PC-3 (cell line): ENCODE data around the gene QPCTL.

Source experiments
- CTCF ChIP-seq: fragments of 300-600 bp; sonication (generic); conservative IDR thresholded peaks from 2 replicates; pipeline ENCODE4 v1.5.1; 2017; ENCODE audit warnings: antibody characterized with exemption, low read depth, mild to moderate bottlenecking, low read length
- EZH2phosphoT487 ChIP-seq: fragments of 300-600 bp; sonication (generic); IDR thresholded peaks from 2 replicates; pipeline ENCODE4 v1.6.1; 2018; ENCODE audit warnings: mild to moderate bottlenecking, antibody characterized with exemption, low read length, borderline replicate concordance

DNA sequence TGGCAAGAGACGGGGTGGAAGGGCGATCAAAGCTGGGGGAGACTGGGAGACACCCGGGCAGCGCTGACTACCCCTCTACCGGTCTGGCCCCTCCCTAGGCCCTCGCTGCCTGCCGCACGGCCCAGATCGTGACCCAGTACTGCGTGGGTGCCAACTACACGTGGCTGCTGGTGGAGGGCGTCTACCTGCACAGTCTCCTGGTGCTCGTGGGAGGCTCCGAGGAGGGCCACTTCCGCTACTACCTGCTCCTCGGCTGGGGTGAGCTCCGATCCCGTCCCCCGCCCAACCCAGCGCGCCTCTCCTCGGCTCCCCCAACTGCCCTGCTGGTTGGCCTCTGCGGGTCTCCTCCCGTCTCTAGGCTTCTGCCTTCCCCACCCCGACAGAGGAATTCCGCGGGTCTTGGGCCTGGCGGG is 15.6 kb upstream of the QPCTL start:
- TF ChIP-seq CTCF (no peak), EZH2phosphoT487 (no peak)
